GM12878 (cell line): ENCODE measurements around the gene LCORL. TPM values are rescaled to one million over a fixed set of nuclear protein-coding genes. Genes with fewer than 3 reads are reported as not detected.

Experiments
- ATAC-seq: fragments of 200-7000 bp; cut with Tn5 transposase; 3 replicates; pipeline ENCODE4 v1.9.1; 2020; ENCODE audit warnings: mild to moderate bottlenecking, moderate library complexity
- BruUV-seq: library from RNA; stranded (reverse); fragments of 400-500 nt; replicated peaks from 2 replicates; lab custom pipeline; 2021; lab: Mats Ljungman, UMichigan
- CTCF ChIA-PET: fragments of 300-600 bp; sonication (Branson Sonifier 250); formaldehyde crosslinking; extraction: SDS; loops from one replicate; lab custom pipeline; 2021; ENCODE audit warnings: inconsistent platforms; lab: Yijun Ruan, JAX
- POLR2A ChIA-PET: fragments of 350-600 bp; formaldehyde crosslinking; extraction: SDS; loops from one replicate; lab custom pipeline; 2021; ENCODE audit warnings: inconsistent platforms; lab: Charles Lee
- RAD21 ChIA-PET: fragments of 300-600 bp; sonication (Branson Sonifier 250); formaldehyde crosslinking; loops from one replicate; lab custom pipeline; 2023; ENCODE audit warnings: antibody characterized with exemption; ENCODE audit not compliant: unreplicated experiment; lab: Charles Lee
- SMC1A ChIA-PET: fragments of 300-600 bp; sonication (Branson Sonifier 250); formaldehyde crosslinking; loops from one replicate; lab custom pipeline; 2023; ENCODE audit not compliant: unreplicated experiment, uncharacterized antibody; lab: Charles Lee
- DNase-seq: peaks from one replicate; pipeline ENCODE4 v3.0.0-alpha.2; 2011; ENCODE audit warnings: low read depth, low spot score
- FAIRE-seq: peaks from 3 replicates; lab custom pipeline; 2011; peaks lifted over from hg19 to GRCh38; lab: Jason Lieb, UNC
- H2AFZ ChIP-seq: 2 replicates; pipeline ENCODE4 v1.6.0; 2011; ENCODE audit warnings: low read depth, low read length, control low read depth; ENCODE audit not compliant: control insufficient read depth
- H3K27ac ChIP-seq: 2 replicates; pipeline ENCODE4 v1.5.1; 2011; ENCODE audit warnings: control low read depth; ENCODE audit not compliant: control insufficient read depth, insufficient read depth
- H3K27me3 ChIP-seq, 2 experiments: replicated peaks in 1 of 2; 2 replicates each; pipeline versions ENCODE4 v1.6.0 to v1.6.1; 2011; ENCODE audit warnings: low read length in 1 of 2; ENCODE audit not compliant: control insufficient read depth in 2 of 2, insufficient read depth in 2 of 2
- H3K36me3 ChIP-seq, 2 experiments: 2 replicates each; pipeline ENCODE4 v1.5.1; 2011; ENCODE audit warnings: low read length in 1 of 2; ENCODE audit not compliant: control insufficient read depth in 2 of 2, insufficient read depth in 2 of 2
- H3K4me1 ChIP-seq: 2 replicates; pipeline ENCODE4 v1.6.1; 2011; ENCODE audit warnings: mild to moderate bottlenecking, low read length, moderate library complexity, mixed read lengths; ENCODE audit not compliant: control insufficient read depth, insufficient read depth
- H3K4me2 ChIP-seq: 2 replicates; pipeline ENCODE4 v1.6.0; 2011; ENCODE audit warnings: control low read depth; ENCODE audit not compliant: control insufficient read depth, insufficient read depth
- H3K4me3 ChIP-seq: fragments of 200-600 bp; sonication (generic); 2 replicates; pipeline ENCODE4 v1.5.1; 2016
- H3K79me2 ChIP-seq: 2 replicates; pipeline ENCODE4 v1.6.0; 2011; ENCODE audit warnings: low read length; ENCODE audit not compliant: control insufficient read depth, insufficient read depth
- H3K9ac ChIP-seq: 2 replicates; pipeline ENCODE4 v1.8.0; 2011; ENCODE audit warnings: low read length, control low read depth, mixed read lengths; ENCODE audit not compliant: control insufficient read depth, insufficient read depth
- H3K9me3 ChIP-seq: replicated peaks from 3 replicates; pipeline ENCODE4 v1.5.1; 2011; ENCODE audit warnings: mild to moderate bottlenecking, low read length; ENCODE audit not compliant: control insufficient read depth, insufficient read depth
- H4K20me1 ChIP-seq: 2 replicates; pipeline ENCODE4 v1.6.0; 2011; ENCODE audit not compliant: control insufficient read depth, insufficient read depth
- CREM ChIP-seq: IDR thresholded peaks from 2 replicates; pipeline ENCODE4 v1.6.1; 2014; ENCODE audit warnings: antibody characterized with exemption, low read depth
- KAT2A ChIP-seq: conservative IDR thresholded peaks from 2 replicates; pipeline ENCODE4 v1.6.1; 2011; ENCODE audit warnings: low read depth, low read length; ENCODE audit not compliant: control insufficient read depth
- NFYA ChIP-seq: IDR thresholded peaks from 2 replicates; pipeline ENCODE4 v1.6.1; 2011; ENCODE audit warnings: low read depth, mild to moderate bottlenecking, low read length, improper control_type of control experiment, borderline replicate concordance
- SRF ChIP-seq, 2 experiments: IDR thresholded peaks; 2 replicates each; pipeline ENCODE4 v1.6.1; 2011; ENCODE audit warnings: low read depth in 2 of 2, low read length in 2 of 2, mild to moderate bottlenecking in 1 of 2, moderate library complexity in 1 of 2
- ZBTB40 ChIP-seq: fragments of 450-650 bp; IDR thresholded peaks from 2 replicates; pipeline ENCODE4 v1.6.1; 2016; ENCODE audit warnings: mild to moderate bottlenecking, moderate library complexity, borderline replicate concordance
- WGBS: methylation state at CpG from one replicate; pipeline ENCODE4 v1.1.6; 2016; ENCODE audit warnings: low lambda C conversion rate; ENCODE audit not compliant: insufficient replicate concordance, insufficient coverage; ENCODE audit errors: missing lambda C conversion rate; 5-methylcytosine and 5-hydroxymethylcytosine counted together
- in situ Hi-C: fragments of 300-500 bp; cut with MboI; formaldehyde crosslinking; loops from 9 replicates; pipeline ENCODE4 v1.14.3; 2018; ENCODE audit warnings: mixed read lengths
- intact Hi-C: fragments of 100-400 bp; cut with micrococcal nuclease; formaldehyde crosslinking; loops from one replicate; pipeline ENCODE4 v1.14.2; 2022; ENCODE audit not compliant: unreplicated experiment
- polyA plus RNA-seq, 11 experiments: library from polyadenylated mRNA; depleted of rRNA in 4 of 11; unstranded in 6 of 11; stranded (reverse) in 5 of 11; fragments of >200 nt; fragmentation: Nextera tagmentation in 4 of 11; fragmentation: Illumina TruSeq in 1 of 11; extraction: Ambion mirVana in 4 of 11; extraction: Trizol in 1 of 11; gene quantifications; 1 replicate in 1 of 11; 2 replicates in 10 of 11; pipeline versions ENCODE4 v1.2.1 to v1.2.3, GENCODE V29; 2011 to 2016; ENCODE audit warnings: inconsistent platforms in 2 of 11, missing spikeins in 2 of 11, low read depth in 1 of 11
- total RNA-seq, 4 experiments: library from RNA; depleted of rRNA in 3 of 4; stranded (reverse); fragments of >200 nt in 3 of 4; fragmentation: Illumina TruSeq in 1 of 4; extraction: Trizol in 1 of 4; gene quantifications; 2 replicates each; pipeline versions ENCODE4 v1.2.1 to v1.2.3, GENCODE V29; 2013 to 2021

LCORL gene
- total and polyA plus RNA-seq, 10 of the 15 experiments (the other 5 are each of a cell fraction or from before 2014, with no cell fraction given): 2.2 to 9.8 (median 5.9) TPM

DNA sequence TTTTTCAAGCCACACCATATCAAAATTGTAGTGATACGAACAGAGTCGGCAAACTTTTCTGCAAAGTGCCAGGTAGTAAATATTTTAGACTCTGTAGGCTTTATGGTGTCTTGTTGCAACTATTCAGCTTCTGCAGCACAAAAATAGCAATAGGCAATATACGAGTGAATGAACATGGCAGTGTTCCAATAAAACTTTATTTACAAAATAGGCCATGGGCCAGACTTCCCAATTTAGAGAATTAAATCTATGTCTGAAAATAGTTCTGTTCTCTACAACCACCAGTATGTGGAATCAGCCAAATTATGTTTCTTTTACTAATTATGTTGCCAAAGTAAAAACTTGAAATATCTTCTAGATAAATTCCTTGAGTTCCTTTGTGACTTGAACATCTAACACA, 154.3 kb downstream of the LCORL start:
- FAIRE-seq (no peak), ATAC-seq (no peak), DNase-seq (no peak)
- 80% methylated on average over 3 of the region's 3 CpGs for WGBS
- ChIA-PET CTCF (no interaction called here), SMC1A (no interaction called here), POLR2A (no interaction called here), RAD21 (no interaction called here)
- BruUV-seq: no TSS peak
- peak; percentile 60 for TF ChIP-seq ZBTB40
- TF ChIP-seq CREM: no peak
- Histone ChIP-seq H3K4me2 (no peak overlapping the region), H3K27me3 (no peaks in the 10 kb centered on the region), H3K9ac (no peak overlapping the region), H3K4me3 (no peak overlapping the region), H2AFZ (no peak overlapping the region), H3K9me3 (no peaks in the 10 kb centered on the region; the same call in 2 of the 3 replicates), H3K36me3 (no peaks in the 10 kb centered on the region), H4K20me1 (no peaks in the 10 kb centered on the region), H3K4me1 (no peaks in the 10 kb centered on the region), H3K79me2 (no peaks in the 10 kb centered on the region), H3K27ac (no peak overlapping the region)
- intact Hi-C loops (no loop called here), in situ Hi-C loops (no loop called here)

DNA sequence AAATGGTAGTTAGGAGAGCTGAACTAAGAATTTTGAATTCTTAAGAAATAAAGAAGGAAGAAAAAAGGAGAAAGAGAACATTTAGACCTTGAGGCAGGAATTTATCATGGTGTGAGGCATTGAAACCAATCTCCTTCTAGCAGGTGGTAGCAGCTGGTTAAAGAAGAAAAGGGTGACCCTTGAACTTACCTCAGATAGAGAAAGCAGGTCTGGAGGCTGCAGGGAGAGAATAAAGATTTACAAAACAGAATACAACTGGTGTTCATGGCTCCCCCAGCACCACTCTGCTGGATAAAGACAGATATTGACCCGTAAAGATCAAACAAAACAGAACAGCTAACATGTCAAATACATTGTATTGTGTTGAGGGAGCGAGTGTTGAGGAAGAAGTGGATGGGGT, 154.7 kb downstream of the LCORL start:
- Histone ChIP-seq H3K4me2 (no peak overlapping the region), H3K9me3 (no peaks in the 10 kb centered on the region; the same call in 2 of the 3 replicates), H3K79me2 (no peaks in the 10 kb centered on the region), H2AFZ (no peak overlapping the region), H3K27ac (no peak overlapping the region), H3K4me3 (no peak overlapping the region), H3K4me1 (no peaks in the 10 kb centered on the region), H3K27me3 (no peaks in the 10 kb centered on the region), H3K36me3 (no peaks in the 10 kb centered on the region), H4K20me1 (no peaks in the 10 kb centered on the region), H3K9ac (no peak overlapping the region)
- SMC1A ChIA-PET: interaction anchor here (0.6 to 1.1 kb wide), 2 partner anchors 11 to 259 kb away, joined by 3 to 4 read pairs; no protein-coding TSS in a partner anchor
- no peak for ATAC-seq
- 97% methylated on average over 2 of the region's 2 CpGs for WGBS
- RAD21 ChIA-PET: no interaction called here
- intact Hi-C loops: no loop called here
- POLR2A ChIA-PET: no interaction called here
- in situ Hi-C loops: no loop called here
- DNase-seq: no peak
- BruUV-seq: no TSS peak
- FAIRE-seq: no peak
- TF ChIP-seq KAT2A: no peak
- no peak for TF ChIP-seq NFYA
- TF ChIP-seq SRF (IDR thresholded peaks at IDR 0.05; ENCODE audit: low read depth in 2 of 2, low read length in 2 of 2): no peak
- CTCF ChIA-PET: no interaction called here
